Testis (tissue), 3 donors: Measurements from ENCODE around the gene KCNH4. TPM values are rescaled to one million over a fixed set of nuclear protein-coding genes. Genes with fewer than 3 reads are reported as not detected.

Experiments
- DNase-seq: peaks from one replicate; pipeline ENCODE4 v3.0.0-alpha.2; 2019
- H3K27ac ChIP-seq, 2 donors: fragments of 200-600 bp; sonication (generic); one replicate each; pipeline ENCODE4 v1.5.1; 2019
- H3K27me3 ChIP-seq: fragments of 200-600 bp; sonication (generic); one replicate; pipeline ENCODE4 v1.5.1; 2019
- H3K36me3 ChIP-seq: fragments of 200-600 bp; sonication (generic); one replicate; pipeline ENCODE4 v1.5.1; 2017; ENCODE audit warnings: low read depth; ENCODE audit errors: missing control alignments
- H3K4me1 ChIP-seq: fragments of 200-600 bp; sonication (generic); one replicate; pipeline ENCODE4 v1.5.1; 2019
- H3K4me3 ChIP-seq, 2 donors: fragments of 200-600 bp; sonication (generic); one replicate each; pipeline ENCODE4 v1.5.1; 2017 to 2019
- H3K9me3 ChIP-seq: fragments of 200-600 bp; sonication (generic); one replicate; pipeline ENCODE4 v1.5.1; 2017
- CTCF ChIP-seq, 3 experiments: fragments of 450-650 bp in 2 of 3; fragments of 200-600 bp in 1 of 3; sonication (generic) in 1 of 3; IDR thresholded peaks; one replicate each; pipeline ENCODE4 v1.5.1; 2016 to 2019; ENCODE audit warnings: antibody characterized with exemption in 3 of 3, mild to moderate bottlenecking in 2 of 3, moderate library complexity in 1 of 3
- POLR2A ChIP-seq: fragments of 450-650 bp; IDR thresholded peaks from one replicate; pipeline ENCODE4 v1.6.1; 2017; ENCODE audit warnings: antibody characterized with exemption, mild to moderate bottlenecking, moderate library complexity
- WGBS, 2 donors: methylation state at CpG; one replicate each; pipeline ENCODE4 v1.1.5; 2018; 5-methylcytosine and 5-hydroxymethylcytosine counted together
- intact Hi-C: fragments of 100-400 bp; cut with DNase I; formaldehyde crosslinking; loops from one replicate; pipeline ENCODE4 v1.15.1; 2023; ENCODE audit warnings: low total_unique reads
- polyA plus RNA-seq: library from polyadenylated mRNA; stranded (reverse); fragments of 350-450 nt; fragmentation: Illumina TruSeq; extraction: RNeasy Lipid Tissue Mini Kit (QIAGEN cat#74804); gene quantifications from one replicate; pipeline ENCODE4 v1.2.3, GENCODE V29; 2014; ENCODE audit warnings: low read depth, low replicate concordance; ENCODE audit not compliant: insufficient read depth
- total RNA-seq, 2 donors: library from RNA; depleted of rRNA; stranded (reverse); fragments of >200 nt; gene quantifications; one replicate each; pipeline ENCODE4 v1.2.3, GENCODE V29; 2016

KCNH4 gene
- total and polyA plus RNA-seq, 3 donors from 2014 or later = 0.24 to 0.56 (median 0.42) TPM

- no peak overlapping the region for H3K4me3 ChIP-seq
- WGBS, 2 donors = 95 to 98% methylated on average over 5 of the region's 5 CpGs
- H3K27me3 ChIP-seq = no peaks in the 10 kb centered on the region
- H3K4me1 ChIP-seq = peaks cover 8% of the 10 kb centered on the region
- intact Hi-C loops = no loop called here
- H3K9me3 ChIP-seq = no peaks in the 10 kb centered on the region
- no peak overlapping the region for H3K27ac ChIP-seq
- TF ChIP-seq POLR2A (no peak), CTCF (IDR thresholded peaks at IDR 0.05) (no peak)
- H3K36me3 ChIP-seq = no peaks in the 10 kb centered on the region
- DNase-seq = no peak
Measured at GRCh38 chr17:42191275-42191608, 10.3 kb upstream of the KCNH4 start.

- no peaks in the 10 kb centered on the region for H3K36me3 ChIP-seq
- TF ChIP-seq CTCF (IDR thresholded peaks at IDR 0.05) (no peak), POLR2A (no peak)
- no peak overlapping the region for H3K4me3 ChIP-seq
- no peak for DNase-seq
- H3K27me3 ChIP-seq = no peaks in the 10 kb centered on the region
- 88 to 91% methylated on average over 17 of the region's 17 CpGs for WGBS, 2 donors
- intact Hi-C loops = no loop called here
- H3K27ac ChIP-seq = no peak overlapping the region
- H3K9me3 ChIP-seq = no peaks in the 10 kb centered on the region
- H3K4me1 ChIP-seq = peaks cover 8% of the 10 kb centered on the region
Measured at GRCh38 chr17:42190491-42191274, 9.7 kb upstream of the KCNH4 start.

GRCh38 chr17:42189651-42189965 is 8.7 kb upstream of the KCNH4 start:
- H3K27me3 ChIP-seq = no peaks in the 10 kb centered on the region
- TF ChIP-seq CTCF (IDR thresholded peaks at IDR 0.05) (no peak), POLR2A (no peak)
- peaks cover 10% of the 10 kb centered on the region for H3K4me1 ChIP-seq
- no peak for DNase-seq
- intact Hi-C loops = no loop called here
- H3K4me3 ChIP-seq = no peak overlapping the region
- WGBS, 2 donors = 88 to 92% methylated on average over 5 to 11 of the region's 11 CpGs
- H3K27ac ChIP-seq = no peak overlapping the region
- H3K36me3 ChIP-seq = no peaks in the 10 kb centered on the region
- H3K9me3 ChIP-seq = no peaks in the 10 kb centered on the region

GRCh38 chr17:42188749-42189650 is 8.1 kb upstream of the KCNH4 start:
- 84 to 86% methylated on average over 12 to 19 of the region's 19 CpGs for WGBS, 2 donors
- no peak overlapping the region for H3K27ac ChIP-seq
- no peaks in the 10 kb centered on the region for H3K36me3 ChIP-seq
- H3K27me3 ChIP-seq = no peaks in the 10 kb centered on the region
- peaks cover 15% of the 10 kb centered on the region for H3K4me1 ChIP-seq
- no peak overlapping the region for H3K4me3 ChIP-seq
- intact Hi-C loops = no loop called here
- TF ChIP-seq CTCF (IDR thresholded peaks at IDR 0.05) (no peak), POLR2A (no peak)
- no peak for DNase-seq
- H3K9me3 ChIP-seq = no peaks in the 10 kb centered on the region
